Tibial nerve (tissue), 4 donors: ENCODE measurements around the gene VPS18.

Experiments used
- EP300 ChIP-seq, 2 donors: sonication (generic); formaldehyde crosslinking; IDR thresholded peaks; one replicate each; pipeline ENCODE4 v1.6.1; 2017; ENCODE audit warnings: antibody characterized with exemption in 2 of 2, mild to moderate bottlenecking in 1 of 2
- TF ChIP-seq, protein P1 (sequence below), 5 experiments: fragments of 200-600 bp in 3 of 5; fragments of 450-650 bp in 2 of 5; sonication (generic) in 3 of 5; IDR thresholded peaks; one replicate each; pipeline ENCODE4 v1.5.1; 2016 to 2019; ENCODE audit warnings: antibody characterized with exemption in 5 of 5, mild to moderate bottlenecking in 3 of 5, moderate library complexity in 2 of 5

DNA sequence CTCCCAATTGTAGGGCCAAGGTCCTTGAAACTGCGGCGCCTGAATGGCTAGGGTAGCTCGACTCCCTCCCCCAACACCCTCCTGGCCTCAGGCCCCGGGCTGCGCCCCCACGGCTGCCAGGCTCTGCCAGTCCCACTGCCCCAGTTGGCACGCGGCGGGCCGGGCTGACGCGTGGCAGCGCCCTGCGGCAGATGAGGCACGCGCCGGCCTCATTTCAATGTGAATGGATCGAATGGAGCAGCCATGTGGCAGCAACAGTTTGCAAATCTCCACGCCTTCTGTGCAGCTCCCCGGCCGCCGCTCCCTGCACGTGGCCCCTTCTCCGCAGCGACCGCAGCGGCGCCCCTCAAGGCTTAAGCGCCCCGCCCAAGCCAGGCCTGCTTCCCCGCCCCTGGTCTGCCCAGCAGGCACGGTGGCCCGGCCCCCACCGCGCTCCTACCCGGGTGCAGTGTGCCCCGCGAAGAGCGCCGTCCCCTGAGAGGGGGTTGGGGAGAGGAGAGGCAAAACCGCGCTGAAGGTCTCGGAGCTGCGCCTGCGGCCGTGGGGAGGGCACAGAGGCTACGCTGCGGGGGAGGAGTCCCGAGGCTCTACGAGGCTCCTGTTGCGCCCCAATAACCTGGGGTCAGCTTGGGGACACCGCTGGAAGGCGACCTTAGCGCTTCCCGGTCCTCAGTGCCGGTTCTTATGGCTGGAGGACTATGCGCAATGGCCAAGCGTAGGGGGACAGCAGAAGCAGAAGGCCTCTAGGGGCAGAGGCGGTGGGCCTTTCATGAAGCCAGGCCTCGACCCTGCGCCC lies 31.8 kb downstream of the VPS18 start:
- TF ChIP-seq, protein P1, sequence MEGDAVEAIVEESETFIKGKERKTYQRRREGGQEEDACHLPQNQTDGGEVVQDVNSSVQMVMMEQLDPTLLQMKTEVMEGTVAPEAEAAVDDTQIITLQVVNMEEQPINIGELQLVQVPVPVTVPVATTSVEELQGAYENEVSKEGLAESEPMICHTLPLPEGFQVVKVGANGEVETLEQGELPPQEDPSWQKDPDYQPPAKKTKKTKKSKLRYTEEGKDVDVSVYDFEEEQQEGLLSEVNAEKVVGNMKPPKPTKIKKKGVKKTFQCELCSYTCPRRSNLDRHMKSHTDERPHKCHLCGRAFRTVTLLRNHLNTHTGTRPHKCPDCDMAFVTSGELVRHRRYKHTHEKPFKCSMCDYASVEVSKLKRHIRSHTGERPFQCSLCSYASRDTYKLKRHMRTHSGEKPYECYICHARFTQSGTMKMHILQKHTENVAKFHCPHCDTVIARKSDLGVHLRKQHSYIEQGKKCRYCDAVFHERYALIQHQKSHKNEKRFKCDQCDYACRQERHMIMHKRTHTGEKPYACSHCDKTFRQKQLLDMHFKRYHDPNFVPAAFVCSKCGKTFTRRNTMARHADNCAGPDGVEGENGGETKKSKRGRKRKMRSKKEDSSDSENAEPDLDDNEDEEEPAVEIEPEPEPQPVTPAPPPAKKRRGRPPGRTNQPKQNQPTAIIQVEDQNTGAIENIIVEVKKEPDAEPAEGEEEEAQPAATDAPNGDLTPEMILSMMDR (IDR thresholded peaks at IDR 0.05) = no peak
- TF ChIP-seq EP300 (IDR thresholded peaks at IDR 0.05) = no peak
